Parathyroid adenoma (tissue), 2 donors: ENCODE results near the gene SCP2D1.

Source experiments
- H2AFZ ChIP-seq: fragments of 300-600 bp; sonication (generic); one replicate; pipeline ENCODE4 v1.7.0; 2017; ENCODE audit warnings: antibody characterized with exemption, mild to moderate bottlenecking
- H3K27ac ChIP-seq: fragments of 300-600 bp; sonication (generic); one replicate; pipeline ENCODE4 v1.7.0; 2017
- H3K27me3 ChIP-seq: fragments of 300-600 bp; sonication (generic); one replicate; pipeline ENCODE4 v1.7.0; 2017; ENCODE audit warnings: low read length; ENCODE audit not compliant: control insufficient read depth, insufficient read depth
- H3K36me3 ChIP-seq: fragments of 300-600 bp; sonication (generic); one replicate; pipeline ENCODE4 v1.7.0; 2017; ENCODE audit warnings: low read length; ENCODE audit not compliant: control insufficient read depth, insufficient read depth
- H3K4me1 ChIP-seq: fragments of 300-600 bp; sonication (generic); one replicate; pipeline ENCODE4 v1.7.0; 2017; ENCODE audit warnings: control low read depth
- H3K4me2 ChIP-seq: fragments of 300-600 bp; sonication (generic); one replicate; pipeline ENCODE4 v1.7.0; 2017; ENCODE audit warnings: low read length
- H3K4me3 ChIP-seq: fragments of 300-600 bp; sonication (generic); one replicate; pipeline ENCODE4 v1.7.0; 2017; ENCODE audit warnings: low read depth, low read length
- H3K79me2 ChIP-seq: fragments of 300-600 bp; sonication (generic); one replicate; pipeline ENCODE4 v1.7.0; 2017; ENCODE audit warnings: control low read depth
- H3K9ac ChIP-seq: fragments of 300-600 bp; sonication (generic); one replicate; pipeline ENCODE4 v1.7.0; 2017; ENCODE audit warnings: mild to moderate bottlenecking
- H3K9me3 ChIP-seq: fragments of 300-600 bp; sonication (generic); one replicate; pipeline ENCODE4 v1.7.0; 2017; ENCODE audit warnings: low read length; ENCODE audit not compliant: control insufficient read depth
- CTCF ChIP-seq: fragments of 300-600 bp; sonication (generic); IDR thresholded peaks from one replicate; pipeline ENCODE4 v1.7.0; 2017; ENCODE audit warnings: antibody characterized with exemption, mild to moderate bottlenecking
- donor health status: primary hyperparathyroidism.

The SCP2D1 gene

GRCh38 chr20:18811186-18811585 lies 2.4 kb upstream of the SCP2D1 start:
- Histone ChIP-seq H3K4me1 (no peaks in the 10 kb centered on the region), H3K4me3 (no peak overlapping the region), H3K27ac (no peak overlapping the region), H3K4me2 (no peak overlapping the region), H3K9ac (no peak overlapping the region), H3K27me3 (no peaks in the 10 kb centered on the region), H3K79me2 (no peaks in the 10 kb centered on the region), H3K36me3 (no peaks in the 10 kb centered on the region), H3K9me3 (no peaks in the 10 kb centered on the region), H2AFZ (no peak overlapping the region)
- TF ChIP-seq CTCF, result no peak

GRCh38 chr20:18811904-18812303 lies 1.7 kb upstream of the SCP2D1 start:
- Histone ChIP-seq H3K27me3 (no peaks in the 10 kb centered on the region), H3K4me3 (no peak overlapping the region)

GRCh38 chr20:18815194-18815942 lies 1.8 kb downstream of the SCP2D1 start:
- Histone ChIP-seq H3K9me3 (no peaks in the 10 kb centered on the region), H3K79me2 (no peaks in the 10 kb centered on the region), H3K27ac (no peak overlapping the region), H3K4me2 (no peak overlapping the region), H3K36me3 (no peaks in the 10 kb centered on the region), H3K4me1 (no peaks in the 10 kb centered on the region), H2AFZ (no peak overlapping the region), H3K9ac (no peak overlapping the region), H3K27me3 (no peaks in the 10 kb centered on the region), H3K4me3 (no peak overlapping the region)
- no peak for TF ChIP-seq CTCF

More at GRCh38 chr20:18811904-18812303, 1.7 kb upstream of the SCP2D1 start:
- no peaks in the 10 kb centered on the region for H3K79me2 ChIP-seq
- H3K4me1 ChIP-seq, result no peaks in the 10 kb centered on the region
- H3K9ac ChIP-seq, result no peak overlapping the region
- no peak overlapping the region for H3K27ac ChIP-seq
- TF ChIP-seq CTCF, result no peak
- no peak overlapping the region for H2AFZ ChIP-seq
- H3K9me3 ChIP-seq, result no peaks in the 10 kb centered on the region
- H3K36me3 ChIP-seq, result no peaks in the 10 kb centered on the region
- no peak overlapping the region for H3K4me2 ChIP-seq

GRCh38 chr20:18822832-18823231 lies 9.2 kb downstream of the SCP2D1 start:
- Histone ChIP-seq H3K4me2 (no peak overlapping the region), H3K36me3 (no peaks in the 10 kb centered on the region), H3K4me1 (no peaks in the 10 kb centered on the region), H3K9ac (no peak overlapping the region), H3K4me3 (no peak overlapping the region), H3K79me2 (no peaks in the 10 kb centered on the region), H2AFZ (no peak overlapping the region), H3K9me3 (no peaks in the 10 kb centered on the region), H3K27ac (no peak overlapping the region), H3K27me3 (no peaks in the 10 kb centered on the region)
- no peak for TF ChIP-seq CTCF
